ENCODE data around the gene RPGRIP1.

RPGRIP1 gene

DNA sequence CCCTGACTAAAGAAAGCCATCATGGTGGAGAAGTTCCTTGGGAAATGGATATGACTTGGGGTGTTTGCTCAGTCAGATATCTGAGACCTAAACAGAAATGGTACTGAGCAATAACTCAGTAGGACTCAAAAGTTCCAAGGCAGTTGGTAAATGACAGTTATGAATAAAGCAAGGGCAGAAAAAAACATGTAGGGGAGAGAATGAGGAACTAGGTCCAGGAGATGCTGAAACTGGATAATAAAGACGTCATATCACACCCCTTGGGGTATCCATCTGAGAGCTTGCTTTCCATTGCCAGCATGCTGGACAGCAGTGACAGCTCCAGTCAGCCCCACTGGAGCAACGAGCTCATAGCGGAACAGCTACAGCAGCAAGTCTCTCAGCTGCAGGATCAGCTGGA, 37.5 kb downstream of the RPGRIP1 start:
- no peaks in the 10 kb centered on the region for H4K20me1 ChIP-seq (ENCODE audit: control insufficient read depth, insufficient read depth, low read depth, low read length)
- H3K36me3 ChIP-seq (ENCODE audit: control insufficient read depth, low read length), result no peaks in the 10 kb centered on the region
- no peaks in the 10 kb centered on the region for H3K79me2 ChIP-seq (ENCODE audit: control insufficient read depth, low read length)
- peaks cover 8% of the 10 kb centered on the region; the same call in 1 of the 2 replicates for H3F3A ChIP-seq (ENCODE audit: control insufficient read depth, insufficient read depth)
- H3K9me2 ChIP-seq (replicated peaks; ENCODE audit: control insufficient read depth, low read length), result no peaks in the 10 kb centered on the region
- TF ChIP-seq EZH2phosphoT487 (IDR thresholded peaks at IDR 0.05; ENCODE audit: borderline replicate concordance, low read length), result no peak
- TF ChIP-seq, protein P1, sequence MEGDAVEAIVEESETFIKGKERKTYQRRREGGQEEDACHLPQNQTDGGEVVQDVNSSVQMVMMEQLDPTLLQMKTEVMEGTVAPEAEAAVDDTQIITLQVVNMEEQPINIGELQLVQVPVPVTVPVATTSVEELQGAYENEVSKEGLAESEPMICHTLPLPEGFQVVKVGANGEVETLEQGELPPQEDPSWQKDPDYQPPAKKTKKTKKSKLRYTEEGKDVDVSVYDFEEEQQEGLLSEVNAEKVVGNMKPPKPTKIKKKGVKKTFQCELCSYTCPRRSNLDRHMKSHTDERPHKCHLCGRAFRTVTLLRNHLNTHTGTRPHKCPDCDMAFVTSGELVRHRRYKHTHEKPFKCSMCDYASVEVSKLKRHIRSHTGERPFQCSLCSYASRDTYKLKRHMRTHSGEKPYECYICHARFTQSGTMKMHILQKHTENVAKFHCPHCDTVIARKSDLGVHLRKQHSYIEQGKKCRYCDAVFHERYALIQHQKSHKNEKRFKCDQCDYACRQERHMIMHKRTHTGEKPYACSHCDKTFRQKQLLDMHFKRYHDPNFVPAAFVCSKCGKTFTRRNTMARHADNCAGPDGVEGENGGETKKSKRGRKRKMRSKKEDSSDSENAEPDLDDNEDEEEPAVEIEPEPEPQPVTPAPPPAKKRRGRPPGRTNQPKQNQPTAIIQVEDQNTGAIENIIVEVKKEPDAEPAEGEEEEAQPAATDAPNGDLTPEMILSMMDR (IDR thresholded peaks at IDR 0.05; ENCODE audit: low read depth, low read length, poor library complexity, severe bottlenecking), result no peak
- peaks cover 68% of the 10 kb centered on the region for H3K4me1 ChIP-seq (ENCODE audit: control insufficient read depth, low read length)
- H3K27me3 ChIP-seq (ENCODE audit: control insufficient read depth, low read length), result no peaks in the 10 kb centered on the region
- H3K4me3 ChIP-seq (ENCODE audit: low read length), result peak overlapping the region; percentile 10; the same call in 1 of the 2 replicates
- peak overlapping the region; percentile 44 for H3K27ac ChIP-seq (ENCODE audit: low read depth, low read length)
- peak overlapping the region; percentile 46 for H3K4me2 ChIP-seq (ENCODE audit: low read length)
- H3K9me3 ChIP-seq (ENCODE audit: control insufficient read depth, insufficient read depth, low read length), result no peaks in the 10 kb centered on the region

DNA sequence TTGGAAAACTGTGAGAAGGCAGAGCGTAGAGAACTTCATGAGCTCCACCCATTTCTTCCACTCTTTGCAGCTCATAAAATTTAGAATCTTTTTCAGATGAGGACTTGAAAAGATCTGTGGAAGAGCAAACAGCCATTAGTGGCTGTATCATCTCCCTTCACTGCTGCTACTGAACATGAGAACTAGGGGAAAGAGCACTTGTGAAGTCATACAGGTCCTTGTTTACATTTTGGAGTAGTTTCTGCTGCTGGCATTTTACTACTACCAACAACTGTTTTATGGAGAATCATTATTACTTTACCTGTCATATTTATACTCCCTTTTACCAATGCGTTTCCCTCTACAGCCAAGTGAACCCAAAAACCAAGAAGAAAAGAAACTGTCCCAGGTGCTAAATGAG, 41.0 kb downstream of the RPGRIP1 start:
- Histone ChIP-seq H3K27me3 (ENCODE audit: control insufficient read depth, low read length) (no peaks in the 10 kb centered on the region; the same call in 1 of the 2 replicates), H3K9me2 (replicated peaks; ENCODE audit: control insufficient read depth, low read length) (no peaks in the 10 kb centered on the region), H3K36me3 (ENCODE audit: control insufficient read depth, low read length) (no peaks in the 10 kb centered on the region), H3K27ac (ENCODE audit: low read depth, low read length) (no peak overlapping the region), H3K4me2 (ENCODE audit: low read length) (no peak overlapping the region), H3K4me3 (ENCODE audit: low read length) (no peak overlapping the region), H3K4me1 (ENCODE audit: control insufficient read depth, low read length) (peaks cover 34% of the 10 kb centered on the region), H3K79me2 (ENCODE audit: control insufficient read depth, low read length) (no peaks in the 10 kb centered on the region), H3F3A (ENCODE audit: control insufficient read depth, insufficient read depth) (peaks cover 8% of the 10 kb centered on the region; the same call in 1 of the 2 replicates), H4K20me1 (ENCODE audit: control insufficient read depth, insufficient read depth, low read depth, low read length) (no peaks in the 10 kb centered on the region), H3K9me3 (ENCODE audit: control insufficient read depth, insufficient read depth, low read length) (no peaks in the 10 kb centered on the region)
- no peak for TF ChIP-seq EZH2phosphoT487 (IDR thresholded peaks at IDR 0.05; ENCODE audit: borderline replicate concordance, low read length)
- TF ChIP-seq, protein P1 (IDR thresholded peaks at IDR 0.05; ENCODE audit: low read depth, low read length, poor library complexity, severe bottlenecking), result no peak

- TF ChIP-seq EZH2phosphoT487 (IDR thresholded peaks at IDR 0.05; ENCODE audit: borderline replicate concordance, low read length), result no peak
- TF ChIP-seq, protein P1 (IDR thresholded peaks at IDR 0.05; ENCODE audit: low read depth, low read length, poor library complexity, severe bottlenecking), result no peak
- Histone ChIP-seq H3K4me3 (ENCODE audit: low read length) (no peak overlapping the region), H3K4me1 (ENCODE audit: control insufficient read depth, low read length) (peaks cover 16% of the 10 kb centered on the region), H3K9me3 (ENCODE audit: control insufficient read depth, insufficient read depth, low read length) (no peaks in the 10 kb centered on the region), H3K27ac (ENCODE audit: low read depth, low read length) (no peak overlapping the region), H3K27me3 (ENCODE audit: control insufficient read depth, low read length) (no peaks in the 10 kb centered on the region; the same call in 1 of the 2 replicates), H3F3A (ENCODE audit: control insufficient read depth, insufficient read depth) (no peaks in the 10 kb centered on the region), H4K20me1 (ENCODE audit: control insufficient read depth, insufficient read depth, low read depth, low read length) (no peaks in the 10 kb centered on the region), H3K4me2 (ENCODE audit: low read length) (no peak overlapping the region), H3K36me3 (ENCODE audit: control insufficient read depth, low read length) (no peaks in the 10 kb centered on the region), H3K9me2 (replicated peaks; ENCODE audit: control insufficient read depth, low read length) (no peaks in the 10 kb centered on the region), H3K79me2 (ENCODE audit: control insufficient read depth, low read length) (no peaks in the 10 kb centered on the region)
These were observed 42.8 kb downstream of the RPGRIP1 start for GRCh38 chr14:21322716-21323115.

Measured in DOHH2 (cell line).